H9 (cell line): ENCODE data around the gene RAB40C. TPM values are rescaled to one million over a fixed set of nuclear protein-coding genes. Genes with fewer than 3 reads are reported as not detected.

ENCODE experiments used
- DNase-seq: peaks from one replicate; pipeline ENCODE4 v3.0.0-alpha.2; 2017
- H2AFZ ChIP-seq: one replicate; pipeline ENCODE4 v1.6.1; 2013; ENCODE audit warnings: mild to moderate bottlenecking, low read length, control low read depth, moderate library complexity
- H2AK5ac ChIP-seq: 2 replicates; pipeline ENCODE4 v1.6.1; 2013; ENCODE audit warnings: low read length, control low read depth, mixed read lengths; ENCODE audit not compliant: insufficient read length
- H2BK120ac ChIP-seq: one replicate; pipeline ENCODE4 v1.6.1; 2013; ENCODE audit warnings: low read depth, mild to moderate bottlenecking, low read length, control low read depth, inconsistent platforms; ENCODE audit not compliant: poor library complexity, severe bottlenecking
- H2BK12ac ChIP-seq: 2 replicates; pipeline ENCODE4 v1.6.1; 2013; ENCODE audit warnings: low read length, control low read depth, mixed read lengths, low read depth; ENCODE audit not compliant: insufficient read length
- H2BK15ac ChIP-seq: 2 replicates; pipeline ENCODE4 v1.6.1; 2013; ENCODE audit warnings: low read depth, low read length, control low read depth
- H2BK20ac ChIP-seq: one replicate; pipeline ENCODE4 v1.6.1; 2013; ENCODE audit warnings: low read depth, mild to moderate bottlenecking, low read length, control low read depth, inconsistent platforms; ENCODE audit not compliant: poor library complexity, severe bottlenecking
- H2BK5ac ChIP-seq: 2 replicates; pipeline ENCODE4 v1.6.1; 2013; ENCODE audit warnings: low read length, control low read depth, mixed read lengths; ENCODE audit not compliant: insufficient read length
- H3K14ac ChIP-seq: 2 replicates; pipeline ENCODE4 v1.6.1; 2013; ENCODE audit warnings: low read length, control low read depth; ENCODE audit not compliant: insufficient read depth
- H3K18ac ChIP-seq: 2 replicates; pipeline ENCODE4 v1.6.1; 2013; ENCODE audit warnings: low read depth, mild to moderate bottlenecking, mixed read lengths, low read length, control low read depth; ENCODE audit not compliant: insufficient read length
- H3K23ac ChIP-seq: 2 replicates; pipeline ENCODE4 v1.6.1; 2013; ENCODE audit warnings: low read length, control low read depth, mixed read lengths, low read depth; ENCODE audit not compliant: insufficient read length
- H3K23me2 ChIP-seq: 2 replicates; pipeline ENCODE4 v1.6.1; 2013; ENCODE audit warnings: low read depth, mild to moderate bottlenecking, mixed read lengths, low read length, control low read depth; ENCODE audit not compliant: insufficient read length, poor library complexity, severe bottlenecking
- H3K27ac ChIP-seq: 2 replicates; pipeline ENCODE4 v1.5.1; 2013; ENCODE audit warnings: low read length, control low read depth, mixed read lengths, low read depth; ENCODE audit not compliant: insufficient read length
- H3K27me3 ChIP-seq: 2 replicates; pipeline ENCODE4 v1.6.1; 2013; ENCODE audit warnings: low read length, control low read depth, inconsistent platforms; ENCODE audit not compliant: insufficient read depth
- H3K4ac ChIP-seq: 2 replicates; pipeline ENCODE4 v1.6.1; 2013; ENCODE audit warnings: low read depth, mild to moderate bottlenecking, control low read depth, inconsistent platforms, low read length, moderate library complexity
- H3K4me1 ChIP-seq: 2 replicates; pipeline ENCODE4 v1.6.1; 2013; ENCODE audit warnings: low read length, control low read depth, inconsistent platforms; ENCODE audit not compliant: insufficient read depth
- H3K4me2 ChIP-seq: 2 replicates; pipeline ENCODE4 v1.6.1; 2013; ENCODE audit warnings: low read length, control low read depth, mixed read lengths; ENCODE audit not compliant: insufficient read length, insufficient read depth
- H3K56ac ChIP-seq: 2 replicates; pipeline ENCODE4 v1.6.1; 2013; ENCODE audit warnings: low read depth, mild to moderate bottlenecking, mixed read lengths, low read length, control low read depth; ENCODE audit not compliant: insufficient read length
- H3K79me1 ChIP-seq: 2 replicates; pipeline ENCODE4 v1.6.1; 2013; ENCODE audit warnings: low read depth, mild to moderate bottlenecking, moderate library complexity, low read length, control low read depth, inconsistent platforms; ENCODE audit not compliant: insufficient read depth, poor library complexity, severe bottlenecking
- H3K79me2 ChIP-seq: 2 replicates; pipeline ENCODE4 v1.6.1; 2013; ENCODE audit warnings: low read length, control low read depth, inconsistent platforms; ENCODE audit not compliant: insufficient read depth
- H3K9ac ChIP-seq: 2 replicates; pipeline ENCODE4 v1.6.1; 2013; ENCODE audit warnings: low read length, control low read depth, mixed read lengths; ENCODE audit not compliant: insufficient read length; ENCODE audit errors: extremely low read depth
- H3K9me3 ChIP-seq: one replicate; pipeline ENCODE4 v1.6.1; 2013; ENCODE audit warnings: low read depth, low read length, inconsistent platforms; ENCODE audit not compliant: control insufficient read depth
- H3T11ph ChIP-seq: one replicate; pipeline ENCODE4 v1.6.1; 2013; ENCODE audit warnings: mild to moderate bottlenecking, low read length, control low read depth, inconsistent platforms
- H4K20me1 ChIP-seq: one replicate; pipeline ENCODE4 v1.6.1; 2013; ENCODE audit not compliant: control insufficient read depth, insufficient read length, insufficient read depth
- H4K5ac ChIP-seq: 2 replicates; pipeline ENCODE4 v1.6.1; 2013; ENCODE audit warnings: low read depth, mild to moderate bottlenecking, mixed read lengths, low read length, control low read depth; ENCODE audit not compliant: insufficient read length
- H4K8ac ChIP-seq: replicated peaks from 2 replicates; pipeline ENCODE4 v1.6.1; 2013; ENCODE audit warnings: low read length, control low read depth, mixed read lengths, low read depth; ENCODE audit not compliant: insufficient read length
- H4K91ac ChIP-seq: 2 replicates; pipeline ENCODE4 v1.6.1; 2013; ENCODE audit warnings: low read depth, mild to moderate bottlenecking, moderate library complexity, mixed read lengths, low read length, control low read depth; ENCODE audit not compliant: insufficient read length
- H3K27ac Mint-ChIP-seq, 3 experiments: 2 replicates in 2 of 3; 3 replicates in 1 of 3; pipeline ENCODE4 v1.8.0; 2020 to 2021; ENCODE audit warnings: mixed read lengths in 3 of 3, mild to moderate bottlenecking in 1 of 3, moderate library complexity in 1 of 3
- H3K27me3 Mint-ChIP-seq: 2 replicates; pipeline ENCODE4 v1.8.0; 2021; ENCODE audit warnings: low read depth, mild to moderate bottlenecking, moderate library complexity, mixed read lengths
- H3K36me3 Mint-ChIP-seq, 3 experiments: 2 replicates in 2 of 3; 3 replicates in 1 of 3; pipeline ENCODE4 v1.8.0; 2020 to 2021; ENCODE audit warnings: low read depth in 3 of 3, mixed read lengths in 3 of 3; ENCODE audit not compliant: insufficient read depth in 1 of 3
- H3K4me1 Mint-ChIP-seq, 2 experiments: 2 replicates each; pipeline ENCODE4 v1.8.0; 2020; ENCODE audit warnings: mixed read lengths in 2 of 2
- H3K4me3 Mint-ChIP-seq, 2 experiments: 2 replicates in 1 of 2; 3 replicates in 1 of 2; pipeline ENCODE4 v1.8.0; 2020 to 2021; ENCODE audit warnings: mild to moderate bottlenecking in 2 of 2, mixed read lengths in 2 of 2, moderate library complexity in 1 of 2
- H3K9me3 Mint-ChIP-seq, 2 experiments: 2 replicates in 1 of 2; 3 replicates in 1 of 2; pipeline ENCODE4 v1.8.0; 2020; ENCODE audit warnings: mild to moderate bottlenecking in 2 of 2, mixed read lengths in 2 of 2, moderate library complexity in 1 of 2
- WGBS: extraction: QIAGEN DNeasy Blood & Tissue Kit; methylation state at CpG from one replicate; pipeline ENCODE4 v1.1.7; 2013; ENCODE audit warnings: missing lambda C conversion rate, low lambda C conversion rate, mixed read lengths; ENCODE audit not compliant: insufficient read length; ENCODE audit errors: extremely low coverage; 5-methylcytosine and 5-hydroxymethylcytosine counted together
- total RNA-seq: library from RNA; stranded (reverse); gene quantifications from 2 replicates; pipeline ENCODE4 v1.2.1, GENCODE V29; 2021
- TF ChIP-seq, protein P1 (sequence below): fragments of 200-600 bp; sonication (generic); conservative IDR thresholded peaks from 3 replicates; pipeline ENCODE4 v1.8.0; 2021; ENCODE audit warnings: antibody characterized with exemption, mild to moderate bottlenecking

RAB40C gene
- total RNA-seq, 1 experiment from 2014 or later = 19.1 TPM

- Histone ChIP-seq H4K5ac (no peak overlapping the region), H2BK20ac (no peak overlapping the region), H2BK120ac (no peak overlapping the region), H3K27ac (no peak overlapping the region), H3K79me2 (no peaks in the 10 kb centered on the region), H3K4me2 (no peak overlapping the region), H3K9ac (no peak overlapping the region), H2AFZ (no peak overlapping the region), H2BK5ac (no peak overlapping the region), H4K20me1 (no peaks in the 10 kb centered on the region), H3K9me3 (no peaks in the 10 kb centered on the region), H3K23me2 (no peaks in the 10 kb centered on the region), H4K91ac (no peak overlapping the region), H3K4ac (no peak overlapping the region), H2BK12ac (no peak overlapping the region), H3K56ac (no peak overlapping the region), H3K4me1 (no peaks in the 10 kb centered on the region), H3K79me1 (peaks cover 2% of the 10 kb centered on the region), H2BK15ac (no peak overlapping the region), H4K8ac (no peak overlapping the region), H3T11ph (no peak overlapping the region), H3K18ac (no peak overlapping the region), H3K23ac (no peak overlapping the region), H3K14ac (no peak overlapping the region), H2AK5ac (no peak overlapping the region), H3K27me3 (no peaks in the 10 kb centered on the region)
- Mint-ChIP-seq H3K4me1 (peaks cover 6 to 8% of the 10 kb centered on the region in 2 experiments), H3K4me3 (no peak overlapping the region), H3K9me3 (peaks cover 16 to 18% of the 10 kb centered on the region in 2 experiments), H3K27ac (no peak overlapping the region), H3K27me3 (peaks cover 12% of the 10 kb centered on the region), H3K36me3 (peaks cover 15 to 23% (median 21%) of the 10 kb centered on the region in 3 experiments)
- no peak for DNase-seq
- TF ChIP-seq, protein P1, sequence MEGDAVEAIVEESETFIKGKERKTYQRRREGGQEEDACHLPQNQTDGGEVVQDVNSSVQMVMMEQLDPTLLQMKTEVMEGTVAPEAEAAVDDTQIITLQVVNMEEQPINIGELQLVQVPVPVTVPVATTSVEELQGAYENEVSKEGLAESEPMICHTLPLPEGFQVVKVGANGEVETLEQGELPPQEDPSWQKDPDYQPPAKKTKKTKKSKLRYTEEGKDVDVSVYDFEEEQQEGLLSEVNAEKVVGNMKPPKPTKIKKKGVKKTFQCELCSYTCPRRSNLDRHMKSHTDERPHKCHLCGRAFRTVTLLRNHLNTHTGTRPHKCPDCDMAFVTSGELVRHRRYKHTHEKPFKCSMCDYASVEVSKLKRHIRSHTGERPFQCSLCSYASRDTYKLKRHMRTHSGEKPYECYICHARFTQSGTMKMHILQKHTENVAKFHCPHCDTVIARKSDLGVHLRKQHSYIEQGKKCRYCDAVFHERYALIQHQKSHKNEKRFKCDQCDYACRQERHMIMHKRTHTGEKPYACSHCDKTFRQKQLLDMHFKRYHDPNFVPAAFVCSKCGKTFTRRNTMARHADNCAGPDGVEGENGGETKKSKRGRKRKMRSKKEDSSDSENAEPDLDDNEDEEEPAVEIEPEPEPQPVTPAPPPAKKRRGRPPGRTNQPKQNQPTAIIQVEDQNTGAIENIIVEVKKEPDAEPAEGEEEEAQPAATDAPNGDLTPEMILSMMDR = no peak
- no CpG with 5 or more reads among the region's 5 CpGs for WGBS
Observed at GRCh38 chr16:603933-604332, 14.1 kb downstream of the RAB40C start.
